H1 (cell line): ENCODE data around the gene ZIC3. TPM values are rescaled to one million over a fixed set of nuclear protein-coding genes. Genes with fewer than 3 reads are reported as not detected.
A peak's percentile ranks its signal among the peaks of the same experiment; 100 is the strongest.

Source experiments
- CTCF ChIA-PET: fragments of 300-600 bp; sonication (Branson Sonifier 250); formaldehyde crosslinking; loops from one replicate; lab custom pipeline; 2021; ENCODE audit not compliant: partially characterized antibody; lab: Charles Lee
- POLR2A ChIA-PET: fragments of 300-600 bp; sonication (Branson Sonifier 250); formaldehyde crosslinking; loops from one replicate; lab custom pipeline; 2021; ENCODE audit warnings: inconsistent platforms; ENCODE audit not compliant: partially characterized antibody; lab: Charles Lee
- DNase-seq, 2 experiments: peaks; one replicate each; pipeline versions ENCODE4 v3.0.0 to v3.0.0-alpha.2; 2010 to 2022; ENCODE audit warnings: low spot score in 2 of 2, low read depth in 1 of 2, mixed read lengths in 1 of 2
- FAIRE-seq: peaks from 2 replicates; lab custom pipeline; 2011; peaks lifted over from hg19 to GRCh38; lab: Jason Lieb, UNC
- H2AFZ ChIP-seq: 2 replicates; pipeline ENCODE4 v1.8.1; 2012; ENCODE audit warnings: low read length, inconsistent platforms
- H2AK5ac ChIP-seq: 2 replicates; pipeline ENCODE4 v1.6.1; 2013; ENCODE audit warnings: low read depth, low read length
- H2BK120ac ChIP-seq: replicated peaks from 2 replicates; pipeline ENCODE3; 2013; ENCODE audit warnings: low read depth, low read length, inconsistent platforms
- H2BK12ac ChIP-seq: 2 replicates; pipeline ENCODE4 v1.6.1; 2013; ENCODE audit warnings: low read depth, low read length
- H2BK15ac ChIP-seq: 2 replicates; pipeline ENCODE4 v1.6.1; 2013; ENCODE audit warnings: low read length
- H2BK20ac ChIP-seq: 2 replicates; pipeline ENCODE4 v1.6.1; 2013; ENCODE audit warnings: low read length
- H2BK5ac ChIP-seq: 2 replicates; pipeline ENCODE4 v1.6.1; 2013; ENCODE audit warnings: low read depth, low read length
- H3K14ac ChIP-seq: 2 replicates; pipeline ENCODE4 v1.6.1; 2013; ENCODE audit warnings: inconsistent platforms; ENCODE audit not compliant: insufficient read length
- H3K18ac ChIP-seq: 2 replicates; pipeline ENCODE4 v1.6.1; 2013; ENCODE audit warnings: low read length; ENCODE audit errors: extremely low read depth
- H3K23ac ChIP-seq: 2 replicates; pipeline ENCODE4 v1.6.1; 2013; ENCODE audit warnings: inconsistent platforms; ENCODE audit not compliant: insufficient read length
- H3K23me2 ChIP-seq: 2 replicates; pipeline ENCODE4 v1.6.1; 2013; ENCODE audit warnings: low read depth, low read length
- H3K27ac ChIP-seq: 2 replicates; pipeline ENCODE4 v1.6.1; 2011; ENCODE audit warnings: low read depth, low read length, inconsistent platforms
- H3K27me3 ChIP-seq, 4 experiments: replicated peaks in 1 of 4; 1 replicate in 1 of 4; 2 replicates in 3 of 4; pipeline versions ENCODE4 v1.6.1 to v1.8.1; 2011 to 2013; ENCODE audit warnings: low read length in 3 of 4, mild to moderate bottlenecking in 3 of 4, inconsistent platforms in 2 of 4, mixed read lengths in 2 of 4, moderate library complexity in 1 of 4; ENCODE audit not compliant: control insufficient read depth in 3 of 4, insufficient read depth in 3 of 4; ENCODE audit errors: extremely low read depth in 1 of 4
- H3K36me3 ChIP-seq, 4 experiments: 2 replicates each; pipeline versions ENCODE4 v1.6.1 to v1.8.1; 2011 to 2013; ENCODE audit warnings: mild to moderate bottlenecking in 4 of 4, low read length in 3 of 4, moderate library complexity in 2 of 4, control low read depth in 1 of 4, inconsistent platforms in 1 of 4; ENCODE audit not compliant: insufficient read depth in 4 of 4, control insufficient read depth in 2 of 4
- H3K4ac ChIP-seq: replicated peaks from 2 replicates; pipeline ENCODE3; 2013; ENCODE audit warnings: low read length, low read depth, mixed read lengths, inconsistent platforms; ENCODE audit not compliant: insufficient read length
- H3K4me1 ChIP-seq, 4 experiments: replicated peaks in 1 of 4; 1 replicate in 1 of 4; 2 replicates in 3 of 4; pipeline versions ENCODE4 v1.6.1 to v1.8.1; 2011 to 2013; ENCODE audit warnings: low read length in 3 of 4, inconsistent platforms in 2 of 4, mixed read lengths in 1 of 4; ENCODE audit not compliant: insufficient read depth in 4 of 4, control insufficient read depth in 3 of 4
- H3K4me2 ChIP-seq, 2 experiments: 2 replicates each; pipeline versions ENCODE4 v1.6.1 to v1.8.1; 2011 to 2013; ENCODE audit warnings: low read depth in 2 of 2, low read length in 2 of 2, control low read depth in 1 of 2, inconsistent platforms in 1 of 2, mild to moderate bottlenecking in 1 of 2; ENCODE audit not compliant: insufficient read depth in 1 of 2
- H3K4me3 ChIP-seq, 4 experiments: fragments of 200-600, 300-600 bp in 1 of 4; sonication (generic), shearing (Covaris generic), sonication (Bioruptor Twin) in 1 of 4; 2 replicates each; pipeline versions ENCODE4 v1.5.1 to v1.8.1; 2011 to 2016; ENCODE audit warnings: low read length in 4 of 4, low read depth in 3 of 4, control low read depth in 2 of 4, inconsistent platforms in 2 of 4, mild to moderate bottlenecking in 2 of 4, mixed read lengths in 1 of 4, moderate library complexity in 1 of 4; ENCODE audit not compliant: insufficient read depth in 2 of 4; ENCODE audit errors: extremely low read depth in 1 of 4
- H3K56ac ChIP-seq: replicated peaks from 2 replicates; pipeline ENCODE3; 2013; ENCODE audit warnings: low read depth, mild to moderate bottlenecking, mixed read lengths, low read length, inconsistent platforms; ENCODE audit not compliant: insufficient read length
- H3K79me1 ChIP-seq: 2 replicates; pipeline ENCODE4 v1.6.1; 2013; ENCODE audit warnings: low read depth, low read length, control low read depth
- H3K79me2 ChIP-seq, 2 experiments: 2 replicates each; pipeline versions ENCODE4 v1.6.1 to v1.8.1; 2012 to 2013; ENCODE audit warnings: low read length in 2 of 2, mild to moderate bottlenecking in 2 of 2, inconsistent platforms in 1 of 2; ENCODE audit not compliant: insufficient read depth in 2 of 2, control insufficient read depth in 1 of 2
- H3K9ac ChIP-seq, 4 experiments: replicated peaks in 1 of 4; 1 replicate in 1 of 4; 2 replicates in 3 of 4; pipeline versions ENCODE4 v1.6.1 to v1.8.1; 2011 to 2013; ENCODE audit warnings: low read depth in 3 of 4, low read length in 3 of 4, control low read depth in 2 of 4, mild to moderate bottlenecking in 2 of 4, moderate library complexity in 2 of 4, inconsistent platforms in 1 of 4; ENCODE audit errors: extremely low read depth in 1 of 4
- H3K9me3 ChIP-seq, 2 experiments: 2 replicates each; pipeline versions ENCODE4 v1.6.1 to v1.8.1; 2012 to 2013; ENCODE audit warnings: mild to moderate bottlenecking in 2 of 2, moderate library complexity in 2 of 2, control low read depth in 1 of 2, inconsistent platforms in 1 of 2, low read depth in 1 of 2, low read length in 1 of 2, mixed read lengths in 1 of 2; ENCODE audit not compliant: insufficient read depth in 2 of 2
- H4K20me1 ChIP-seq, 2 experiments: replicated peaks in 1 of 2; 2 replicates each; pipeline versions ENCODE3 to v1.8.1; 2011 to 2013; ENCODE audit warnings: inconsistent platforms in 2 of 2, low read length in 2 of 2, mild to moderate bottlenecking in 1 of 2; ENCODE audit not compliant: insufficient read depth in 2 of 2, control insufficient read depth in 1 of 2
- H4K5ac ChIP-seq: 2 replicates; pipeline ENCODE4 v1.6.1; 2013; ENCODE audit warnings: low read length, low read depth, mixed read lengths, inconsistent platforms; ENCODE audit not compliant: insufficient read length
- H4K8ac ChIP-seq: 2 replicates; pipeline ENCODE4 v1.8.0; 2013; ENCODE audit warnings: mild to moderate bottlenecking, moderate library complexity, low read length, inconsistent platforms; ENCODE audit not compliant: insufficient read depth; ENCODE audit errors: extremely low read depth
- H4K91ac ChIP-seq: replicated peaks from 2 replicates; pipeline ENCODE3; 2013; ENCODE audit warnings: low read length, mixed read lengths, inconsistent platforms; ENCODE audit not compliant: insufficient read length
- ATF3 ChIP-seq: IDR thresholded peaks from 2 replicates; pipeline ENCODE4 v1.6.1; 2011; ENCODE audit warnings: low read depth, mild to moderate bottlenecking, low read length; ENCODE audit not compliant: insufficient read depth
- KDM5A ChIP-seq: fragments of 200-600 bp; IDR thresholded peaks from 2 replicates; pipeline ENCODE4 v1.7.1; 2012; ENCODE audit warnings: mild to moderate bottlenecking, low read length, inconsistent platforms, mixed read lengths
- POLR2AphosphoS5 ChIP-seq: IDR thresholded peaks from 2 replicates; pipeline ENCODE4 v1.6.1; 2011; ENCODE audit warnings: low read depth, low read length
- SUZ12 ChIP-seq: fragments of 200-600 bp; sonication (generic); IDR thresholded peaks from 2 replicates; pipeline ENCODE4 v1.6.1; 2012; ENCODE audit warnings: mild to moderate bottlenecking, inconsistent platforms, low read length, moderate library complexity, mixed read lengths
- TEAD4 ChIP-seq: IDR thresholded peaks from 2 replicates; pipeline ENCODE4 v1.6.1; 2012; ENCODE audit warnings: low read depth, low read length, inconsistent platforms, mixed read lengths
- WGBS, 2 experiments: shearing (Covaris generic) in 1 of 2; methylation state at CpG; one replicate each; pipeline versions ENCODE4 v1.1.6 to v1.1.7; 2013 to 2015; ENCODE audit warnings: low lambda C conversion rate in 2 of 2, mixed read lengths in 2 of 2, inconsistent platforms in 1 of 2, low coverage in 1 of 2, missing lambda C conversion rate in 1 of 2; ENCODE audit not compliant: insufficient replicate concordance in 2 of 2, insufficient coverage in 1 of 2, insufficient read length in 1 of 2; ENCODE audit errors: extremely low coverage in 1 of 2, missing lambda C conversion rate in 1 of 2; 5-methylcytosine and 5-hydroxymethylcytosine counted together
- polyA plus RNA-seq, 7 experiments: library from polyadenylated mRNA; depleted of rRNA in 3 of 7; stranded (reverse) in 5 of 7; unstranded in 2 of 7; fragments of >200 nt in 5 of 7; fragments of 200-250 nt in 2 of 7; gene quantifications; 1 replicate in 5 of 7; 2 replicates in 1 of 7; 4 replicates in 1 of 7; pipeline versions ENCODE4 v1.2.1 to v1.2.3, GENCODE V29; 2011 to 2013; ENCODE audit warnings: missing spikeins in 2 of 7, mixed read lengths in 2 of 7
- total RNA-seq: library from RNA; stranded (reverse); fragmentation: NEBNext Ultra II Directional; extraction: Animal tissue kit (Norgen Biotek cat#: 25700); gene quantifications from 2 replicates; pipeline ENCODE4 v1.2.1, GENCODE V29; 2021

ZIC3 gene
- total and polyA plus RNA-seq, 2 of the 8 experiments (the other 6 are each of a cell fraction or from before 2014, with no cell fraction given), result 53.7 to 73.1 TPM

GRCh38 chrX:137563681-137564651, 2.0 kb upstream of the ZIC3 start:
- 0% methylated on average over 24 of the region's 37 CpGs; no CpG with 5 or more reads in 1 of the 2 experiments for WGBS, 2 experiments
- Histone ChIP-seq H4K91ac (peak overlapping the region; percentile 65), H4K20me1 (peaks cover 0 to 1% of the 10 kb centered on the region in 2 experiments), H3K27ac (peak overlapping the region; percentile 49; the same call in 1 of the 2 replicates), H2BK15ac (no peak overlapping the region), H3K23ac (no peak overlapping the region), H3K56ac (peak overlapping the region; percentile 77), H3K4me3 (peak overlapping the region; percentile 63 to 96 (median 78)), H2AK5ac (no peak overlapping the region), H3K79me2 (peaks cover 15 to 67% of the 10 kb centered on the region in 2 experiments), H3K9me3 (no peaks in the 10 kb centered on the region), H2BK120ac (peak overlapping the region; percentile 38), H4K5ac (peak overlapping the region; percentile 92), H3K27me3 (no peaks in the 10 kb centered on the region), H3K18ac (peak overlapping the region; percentile 71), H2BK20ac (no peak overlapping the region), H2BK12ac (0 out of 2 replicates have a peak overlapping the region, but pooled peaks have one; percentile 68), H3K9ac (peak overlapping the region; percentile 53 to 71 (median 62)), H3K4ac (peak overlapping the region; percentile 53), H3K14ac (no peak overlapping the region), H2AFZ (no peak overlapping the region), H3K4me1 (peaks cover 0 to 10% (median 6%) of the 10 kb centered on the region in 4 experiments; a peak in 4 of 7 replicates), H3K4me2 (peak overlapping the region; percentile 90 to 99), H3K79me1 (no peaks in the 10 kb centered on the region), H3K23me2 (peaks cover 13% of the 10 kb centered on the region), H4K8ac (peak overlapping the region; percentile 84; the same call in 1 of the 2 replicates), H2BK5ac (peak overlapping the region; percentile 78; the same call in 1 of the 2 replicates), H3K36me3 (peaks cover 0 to 23% (median 2%) of the 10 kb centered on the region in 4 experiments; a peak in 2 of 8 replicates)
- ChIA-PET POLR2A (interaction anchor here (0.9 to 7.3 kb wide), 8 partner anchors 9 to 362 kb away, joined by 3 to 105 read pairs (median 6); no protein-coding TSS in a partner anchor), CTCF (interaction anchor here (0.9 to 2.6 kb wide), 5 partner anchors 14 to 462 kb away, joined by 3 to 21 read pairs (median 3); no protein-coding TSS in a partner anchor)
- peak in 1 of 2 experiments; percentile 51 for DNase-seq
- peak; percentile 80 for FAIRE-seq
- TF ChIP-seq TEAD4, result no peak
- TF ChIP-seq SUZ12, result no peak
- no peak for TF ChIP-seq KDM5A
- TF ChIP-seq POLR2AphosphoS5, result 0 out of 2 replicates have a peak, but pooled peaks have one; percentile 43
- TF ChIP-seq ATF3, result no peak
